Measurements from ENCODE around the gene DIRAS3.
"Not testable (repeated sequence)": the region's sequence is repeated elsewhere in the genome, so short reads cannot be mapped to it uniquely, and the experiment has no call there.

DIRAS3 gene

GRCh38 chr1:68016381-68016780 is 34.0 kb downstream of the DIRAS3 start:
- no peak for DNase-seq

- no peak for DNase-seq
Measured at GRCh38 chr1:68015971-68016370, 34.5 kb downstream of the DIRAS3 start.

DNA sequence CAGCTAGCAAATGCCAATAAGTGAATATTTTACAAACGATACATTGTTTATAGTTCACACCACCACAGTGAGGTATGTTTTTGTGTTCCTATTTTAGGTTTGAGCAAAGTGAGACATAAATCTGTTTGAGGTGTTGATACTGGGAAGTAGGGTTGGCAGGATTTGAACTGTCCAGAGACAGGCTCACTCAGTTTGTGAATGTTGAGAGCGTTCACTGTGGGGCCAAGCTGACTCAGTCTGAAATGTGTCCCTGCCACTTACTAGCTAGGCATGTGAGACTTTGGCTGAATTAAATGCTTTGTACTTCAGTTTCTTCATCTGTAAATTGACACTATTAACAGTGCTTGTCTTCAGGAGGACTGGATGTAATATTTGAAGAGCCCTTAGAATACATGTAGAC is 35.1 kb downstream of the DIRAS3 start:
- DNase-seq: no peak

GRCh38 chr1:68013351-68013750 is 37.1 kb downstream of the DIRAS3 start:
- no peak for DNase-seq

DNA sequence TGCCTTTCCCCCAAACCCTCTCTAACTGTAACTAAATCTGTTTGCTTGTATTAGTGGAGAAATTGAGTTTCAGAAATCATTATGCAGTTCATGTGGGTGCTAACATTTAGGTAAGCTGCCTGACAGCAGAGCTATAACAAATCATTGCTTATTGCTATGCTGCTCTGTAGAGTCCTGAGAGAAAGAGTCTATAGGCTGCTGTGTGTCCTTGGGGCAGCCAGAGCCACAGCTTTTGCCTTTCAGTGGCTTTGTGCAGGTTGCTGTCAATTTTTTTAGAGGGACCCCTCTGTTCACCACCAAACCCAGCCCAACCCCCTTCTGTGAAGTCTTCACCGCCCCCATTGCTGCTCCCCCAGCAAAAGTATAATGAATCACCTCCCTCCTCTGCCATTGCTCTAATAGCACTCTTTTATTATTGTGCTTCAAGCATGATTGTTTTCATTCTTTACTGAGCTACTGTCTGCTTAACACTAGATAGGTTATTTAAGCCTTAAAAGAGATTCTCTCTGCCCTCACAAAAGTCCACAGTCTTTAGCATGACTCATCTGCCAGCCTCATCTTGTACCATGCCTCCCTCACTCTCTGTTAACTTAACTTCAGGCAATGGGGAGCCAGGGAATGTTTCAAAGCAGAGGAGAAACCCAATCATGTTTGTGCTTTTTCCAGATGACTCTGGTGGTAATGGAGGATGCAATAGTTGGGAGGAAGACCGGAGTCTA is 38.6 kb downstream of the DIRAS3 start:
- DNase-seq: no peak

DNA sequence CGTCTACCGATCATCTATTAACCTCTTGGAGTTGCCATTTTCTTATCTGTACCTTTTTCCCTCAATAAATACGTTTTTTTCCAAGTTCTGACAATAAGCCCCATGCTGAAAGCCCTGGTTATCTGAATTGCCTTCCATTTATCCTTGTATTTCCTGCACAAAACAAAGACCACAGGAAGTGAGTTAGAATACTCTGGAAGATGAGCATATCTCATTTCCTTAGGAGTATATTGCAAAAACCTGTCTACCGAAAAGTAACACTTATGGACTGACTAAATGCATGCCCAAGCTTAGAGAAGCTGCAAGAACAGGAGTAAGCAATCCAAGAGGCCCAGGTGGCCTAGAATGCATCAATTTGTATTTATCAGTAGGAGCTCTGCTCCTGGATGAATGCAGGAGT is 39.9 kb downstream of the DIRAS3 start:
- no peak for DNase-seq

GRCh38 chr1:68010090-68010489 is 40.3 kb downstream of the DIRAS3 start:
- no peak for DNase-seq

DNA sequence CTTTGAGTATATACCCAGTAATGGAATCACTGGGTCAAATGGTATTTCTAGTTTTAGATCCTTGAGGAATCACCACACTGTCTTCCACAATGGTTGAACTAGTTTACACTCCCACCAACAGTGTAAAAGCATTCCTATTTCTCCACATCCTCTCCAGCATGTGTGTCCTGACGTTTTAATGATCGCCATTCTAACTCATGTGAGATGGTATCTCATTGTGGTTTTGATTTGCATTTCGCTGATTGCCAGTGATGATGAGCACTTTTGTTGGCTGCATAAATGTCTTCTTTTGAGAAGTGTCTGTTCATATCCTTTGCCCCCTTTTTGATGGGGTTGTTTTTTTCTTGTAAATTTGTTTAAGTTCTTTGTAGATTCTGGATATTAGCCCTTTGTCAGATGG is 46.8 kb downstream of the DIRAS3 start:
- DNase-seq: not testable (repeated sequence)

DNA sequence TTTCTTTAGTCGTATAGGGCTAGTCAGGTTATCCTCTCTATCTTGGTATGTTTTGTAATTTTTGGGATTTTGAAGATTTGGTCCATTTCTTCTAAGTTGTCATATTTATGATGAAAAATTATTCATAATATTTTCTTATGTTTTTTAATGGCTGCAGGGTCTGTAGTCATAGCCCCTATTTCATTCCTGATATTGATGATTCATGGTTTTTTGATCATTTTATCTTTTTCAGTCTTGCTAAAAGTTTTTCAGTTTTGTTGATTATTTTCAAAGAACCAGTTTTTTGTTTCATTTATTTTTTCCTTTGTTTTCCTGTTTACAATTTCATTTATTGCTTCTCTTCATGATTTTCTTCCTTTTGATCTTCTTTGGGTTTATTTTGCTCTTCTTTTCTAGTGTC is 50.2 kb downstream of the DIRAS3 start:
- DNase-seq: no peak

DNA sequence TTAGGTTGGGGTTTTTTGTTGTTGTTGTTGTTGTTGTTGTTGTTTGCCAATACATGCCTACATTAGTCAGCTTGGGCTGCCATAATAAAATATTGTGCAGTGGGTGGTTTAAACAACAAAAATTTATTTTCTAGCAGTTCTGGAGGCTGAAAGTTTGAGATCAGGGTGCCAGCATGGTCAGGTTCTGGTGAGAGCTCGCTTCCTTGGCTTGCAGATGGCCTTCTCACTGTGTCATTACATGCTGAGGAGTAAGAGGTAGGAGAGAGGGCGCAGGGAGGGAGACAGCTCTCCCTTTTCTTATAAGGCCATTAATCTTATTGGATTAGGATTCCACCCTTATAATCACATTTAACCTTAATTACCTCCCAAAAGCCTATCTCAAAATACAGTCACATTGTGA is 52.7 kb downstream of the DIRAS3 start:
- no peak for DNase-seq
